OCI-M2 (cell line): ENCODE data around the gene FAM83C.

ENCODE experiments used
- DNase-seq: peaks from one replicate; lab custom pipeline; 2025; ENCODE audit not compliant: unreplicated experiment; lab: John Stamatoyannopoulos, UW

FAM83C gene

DNA sequence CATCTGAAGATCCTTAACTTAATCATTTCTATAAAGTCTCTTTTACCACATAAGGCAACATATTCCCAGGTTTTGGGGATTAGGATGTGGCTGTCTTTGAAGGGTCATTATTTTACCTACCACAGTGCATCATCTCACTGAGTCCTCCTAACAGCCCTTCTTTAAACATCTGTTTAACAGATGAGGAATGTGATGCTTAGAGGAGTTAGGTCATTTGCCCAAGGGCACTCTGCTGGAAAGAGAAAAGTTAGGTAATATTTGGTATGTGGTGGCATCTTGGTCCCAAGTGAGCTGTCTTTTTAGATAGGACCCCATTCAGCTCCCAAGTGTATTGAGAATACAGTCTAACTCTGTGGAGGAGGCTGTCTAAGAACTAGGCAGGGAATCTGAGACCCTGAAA is 54.7 kb downstream of the FAM83C start:
- no peak for DNase-seq

DNA sequence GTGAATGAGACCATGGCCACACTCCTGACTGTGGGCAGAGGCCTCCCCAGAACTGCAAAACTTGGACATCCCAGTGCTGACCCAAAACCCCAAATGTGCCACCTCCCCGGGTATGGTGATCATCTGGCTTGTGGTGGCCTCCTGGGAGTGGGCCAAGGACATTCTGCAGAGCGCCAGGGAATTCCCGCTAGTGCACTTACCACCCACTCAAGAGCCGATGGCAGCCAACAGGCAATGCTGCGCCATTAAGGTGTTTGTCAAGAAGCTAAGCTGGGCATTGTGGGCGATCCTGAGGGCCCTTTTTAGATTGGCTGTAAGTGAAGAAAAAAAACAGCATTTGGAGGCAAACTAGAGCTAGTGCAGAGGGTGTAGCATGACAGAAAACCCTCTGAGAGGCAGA is 56.3 kb downstream of the FAM83C start:
- no peak for DNase-seq
